H54 (cell line): ENCODE results near the gene MEF2A.

Source experiments
- DNase-seq: peaks from one replicate; pipeline ENCODE4 v3.0.0; 2011; ENCODE audit warnings: low spot score, mixed read lengths; ENCODE audit not compliant: insufficient read length
- FAIRE-seq: peaks from 3 replicates; lab custom pipeline; 2011; peaks lifted over from hg19 to GRCh38; lab: Jason Lieb, UNC
- POLR2A ChIP-seq: IDR thresholded peaks from 2 replicates; pipeline ENCODE4 v1.6.1; 2011; ENCODE audit warnings: low read depth, mild to moderate bottlenecking, low read length

The MEF2A gene

GRCh38 chr15:99552111-99552510, 13.7 kb upstream of the MEF2A start:
- TF ChIP-seq POLR2A: no peak
- no peak for FAIRE-seq

GRCh38 chr15:99554880-99555488, 10.8 kb upstream of the MEF2A start:
- no peak for TF ChIP-seq POLR2A
- DNase-seq (no peak), FAIRE-seq (no peak)

More at GRCh38 chr15:99552111-99552510, 13.7 kb upstream of the MEF2A start:
- DNase-seq: no peak

GRCh38 chr15:99556011-99556410, 9.8 kb upstream of the MEF2A start:
- DNase-seq (no peak), FAIRE-seq (no peak)
- no peak for TF ChIP-seq POLR2A

GRCh38 chr15:99556578-99556977, 9.2 kb upstream of the MEF2A start:
- no peak for TF ChIP-seq POLR2A
- DNase-seq (no peak), FAIRE-seq (no peak)

- TF ChIP-seq POLR2A: no peak
- FAIRE-seq: no peak
- DNase-seq: no peak
Measured at GRCh38 chr15:99558084-99558483, 7.7 kb upstream of the MEF2A start.

- FAIRE-seq: no peak
- TF ChIP-seq POLR2A: no peak
- DNase-seq: no peak
Measured at GRCh38 chr15:99558571-99558970, 7.2 kb upstream of the MEF2A start.

GRCh38 chr15:99561476-99562230, 4.1 kb upstream of the MEF2A start:
- no peak for FAIRE-seq
- TF ChIP-seq POLR2A: no peak
- no peak for DNase-seq

GRCh38 chr15:99562238-99562637, 3.5 kb upstream of the MEF2A start:
- TF ChIP-seq POLR2A: no peak
- FAIRE-seq: no peak
- no peak for DNase-seq

- DNase-seq: no peak
- no peak for TF ChIP-seq POLR2A
- FAIRE-seq: no peak
Measured at GRCh38 chr15:99564221-99565048, 1.3 kb upstream of the MEF2A start.

GRCh38 chr15:99565049-99565298, 810 bp upstream of the MEF2A start:
- FAIRE-seq: no peak
- TF ChIP-seq POLR2A: no peak

GRCh38 chr15:99566157-99566897, 543 bp downstream of the MEF2A start:
- no peak for TF ChIP-seq POLR2A
- FAIRE-seq (no peak), DNase-seq (no peak)

More at GRCh38 chr15:99565049-99565298, 810 bp upstream of the MEF2A start:
- DNase-seq: no peak

GRCh38 chr15:99568625-99569352, 3.0 kb downstream of the MEF2A start:
- no peak for TF ChIP-seq POLR2A
- FAIRE-seq (no peak), DNase-seq (no peak)

- TF ChIP-seq POLR2A: no peak
- no peak for FAIRE-seq
- no peak for DNase-seq
Measured at GRCh38 chr15:99571299-99571698, 5.5 kb downstream of the MEF2A start.
